GM21390 (cell line): ENCODE results near the gene SLC16A1.
"Not testable (repeated sequence)": the region's sequence is repeated elsewhere in the genome, so short reads cannot be mapped to it uniquely, and the experiment has no call there.

Experiments used
- ATAC-seq: cut with Tn5 transposase; IDR thresholded peaks from one replicate; pipeline ENCODE4 v1.9.1; 2021; ENCODE audit not compliant: unreplicated experiment

The SLC16A1 gene

GRCh38 chr1:112971006-112971405, 15.0 kb upstream of the SLC16A1 start:
- no peak for ATAC-seq

DNA sequence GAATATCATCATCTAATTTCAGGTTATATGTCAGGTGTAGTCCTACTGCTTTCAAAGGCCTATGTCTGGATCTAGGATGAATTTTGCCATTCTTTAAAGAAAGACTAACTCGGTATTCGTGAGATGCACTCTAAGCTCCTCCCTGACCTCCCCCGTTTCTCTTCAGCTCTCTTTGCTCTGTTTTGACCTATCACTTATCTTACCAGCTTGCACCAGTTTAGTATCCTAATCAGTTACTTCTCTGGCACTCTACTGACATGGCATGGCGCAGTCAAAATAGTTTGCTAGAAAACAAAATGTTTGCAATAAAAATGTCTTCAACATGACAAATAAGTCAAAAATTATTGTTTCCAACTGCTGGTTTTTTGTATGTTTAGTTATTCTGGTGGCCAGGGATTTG, 8.4 kb upstream of the SLC16A1 start:
- no peak for ATAC-seq

- no peak for ATAC-seq
Observed at GRCh38 chr1:112961072-112961471, 5.1 kb upstream of the SLC16A1 start.

GRCh38 chr1:112960384-112960783, 4.4 kb upstream of the SLC16A1 start:
- ATAC-seq: no peak

- ATAC-seq: not testable (repeated sequence)
Observed at GRCh38 chr1:112958236-112958635, 2.2 kb upstream of the SLC16A1 start.

- ATAC-seq: peak; percentile 55
Observed at GRCh38 chr1:112957133-112957812, 1.3 kb upstream of the SLC16A1 start.

GRCh38 chr1:112956544-112957132, 642 bp upstream of the SLC16A1 start:
- ATAC-seq: no peak

GRCh38 chr1:112954945-112955772, 837 bp downstream of the SLC16A1 start:
- ATAC-seq: peak; percentile 14

- ATAC-seq: no peak
Observed at GRCh38 chr1:112954017-112954650, 1.9 kb downstream of the SLC16A1 start.

DNA sequence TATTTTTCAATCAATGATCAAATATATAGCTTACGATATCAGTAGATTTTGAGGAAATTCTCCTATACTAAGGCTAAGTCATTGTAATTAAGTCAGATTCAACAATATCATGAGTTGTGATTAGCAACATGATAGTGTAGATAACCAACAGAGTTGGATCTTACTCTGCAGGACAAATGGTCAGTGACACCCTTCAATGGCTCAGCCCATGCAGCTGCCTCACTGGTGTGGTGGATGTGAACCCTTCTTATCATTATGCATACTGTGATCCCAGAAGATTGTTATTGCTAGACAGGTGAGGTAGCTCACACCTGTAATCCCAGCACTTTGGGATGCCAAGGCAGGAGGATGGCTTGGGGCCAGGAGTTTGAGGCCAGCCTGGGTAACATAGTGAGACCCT, 5.6 kb downstream of the SLC16A1 start:
- no peak for ATAC-seq

DNA sequence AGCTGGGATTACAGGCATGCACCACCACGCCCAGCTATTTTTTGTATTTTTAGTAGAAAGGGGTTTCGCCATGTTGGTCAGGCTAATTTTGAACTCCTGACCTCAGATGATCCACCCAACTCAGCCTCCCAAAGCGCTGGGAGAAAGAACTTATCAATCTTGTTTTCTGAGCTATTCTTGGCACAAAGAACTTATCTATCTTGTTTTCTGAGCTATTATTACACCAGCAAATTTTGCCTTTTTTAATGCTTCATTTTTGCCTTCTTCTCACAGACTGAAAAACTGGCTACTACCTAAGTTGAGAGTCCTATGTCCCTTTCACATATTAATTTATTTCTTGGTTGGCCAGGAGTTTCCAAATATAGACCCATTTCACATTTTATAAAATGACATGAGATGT, 9.3 kb downstream of the SLC16A1 start:
- no peak for ATAC-seq

GRCh38 chr1:112939810-112940209, 16.2 kb downstream of the SLC16A1 start:
- no peak for ATAC-seq

- no peak for ATAC-seq
Observed at GRCh38 chr1:112938210-112938609, 17.8 kb downstream of the SLC16A1 start.

- no peak for ATAC-seq
Observed at GRCh38 chr1:112937495-112937894, 18.5 kb downstream of the SLC16A1 start.

GRCh38 chr1:112937070-112937469, 18.9 kb downstream of the SLC16A1 start:
- ATAC-seq: no peak

GRCh38 chr1:112935461-112936111, 20.4 kb downstream of the SLC16A1 start:
- no peak for ATAC-seq

GRCh38 chr1:112934577-112934976, 21.4 kb downstream of the SLC16A1 start:
- no peak for ATAC-seq

DNA sequence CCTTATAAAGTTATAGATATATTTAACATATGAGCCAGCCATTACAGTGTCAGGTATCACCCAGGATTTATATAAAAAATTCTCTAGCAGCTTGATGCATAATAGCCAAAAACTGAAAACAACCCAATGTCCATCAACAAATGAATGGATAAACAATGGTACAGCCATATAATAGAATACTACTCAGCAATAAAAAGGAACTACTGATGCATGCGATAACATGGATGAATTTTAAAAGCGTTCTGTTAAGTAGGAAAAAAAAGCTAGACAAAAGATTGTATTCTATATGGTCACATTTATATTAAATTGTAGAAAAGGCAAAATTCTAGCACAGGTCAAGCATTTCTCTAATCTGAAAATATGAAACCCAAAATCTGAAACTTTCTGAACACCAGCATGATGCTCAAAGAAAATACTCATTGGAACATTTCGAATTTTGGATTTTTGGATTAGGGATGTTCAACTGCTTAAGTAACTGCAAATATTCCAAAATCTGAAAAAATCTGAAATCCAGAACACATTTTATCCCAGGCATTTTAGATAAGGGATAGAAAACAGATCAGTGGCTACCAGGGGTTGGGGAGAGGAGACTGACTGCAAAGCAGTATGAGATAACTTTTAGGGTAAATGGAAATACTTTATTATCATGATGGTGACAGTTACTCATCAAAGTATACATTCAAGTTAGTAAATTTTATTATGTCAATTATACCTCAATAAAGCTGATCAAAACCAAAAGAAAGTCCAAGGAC, 22.0 kb downstream of the SLC16A1 start:
- no peak for ATAC-seq

DNA sequence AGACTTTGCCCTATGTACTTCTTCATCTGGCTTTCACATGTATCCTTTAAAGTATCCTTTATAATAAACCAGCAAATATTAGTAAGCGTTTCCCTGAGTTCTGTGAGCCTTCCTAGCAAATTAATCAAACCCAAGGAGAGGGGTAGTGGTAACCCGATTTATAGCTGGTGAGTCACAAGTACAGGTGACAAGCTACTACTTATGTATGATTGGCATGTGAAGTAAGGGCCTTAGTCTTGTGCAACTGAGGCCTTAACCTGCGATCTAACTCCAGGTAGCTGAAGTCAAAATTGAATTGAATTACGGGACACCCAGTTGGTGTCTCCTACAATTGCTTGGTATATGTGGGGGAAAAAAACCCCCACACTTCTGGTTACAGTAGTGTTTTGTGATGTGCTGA, 26.0 kb downstream of the SLC16A1 start:
- no peak for ATAC-seq

DNA sequence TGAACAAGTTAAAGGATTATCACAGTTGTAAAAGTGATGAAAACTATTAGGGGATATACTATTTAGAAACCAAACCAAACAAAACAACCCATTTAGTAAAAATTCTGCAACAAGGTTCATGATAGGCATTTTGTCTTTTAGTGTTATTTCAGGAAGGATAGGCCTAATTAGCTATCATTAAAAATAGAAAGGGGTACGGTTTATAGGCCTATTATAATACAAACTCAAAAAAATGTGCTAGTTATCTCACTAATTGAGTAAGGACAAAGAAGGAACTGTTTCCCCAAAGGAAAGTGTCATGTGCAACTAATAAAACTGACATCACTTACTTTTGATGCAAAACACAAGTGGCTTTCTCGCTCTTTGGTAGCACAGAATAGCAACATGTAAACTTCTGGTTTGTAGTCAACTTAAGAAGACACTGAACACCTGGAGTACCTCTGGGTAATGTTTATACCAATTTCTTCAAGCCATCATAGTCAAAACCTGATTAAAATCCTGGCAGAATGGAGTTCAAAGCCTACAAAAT, 28.5 kb downstream of the SLC16A1 start:
- ATAC-seq: no peak
